MCF 10A (cell line): ENCODE data around the gene NEDD8. TPM values are rescaled to one million over a fixed set of nuclear protein-coding genes. Genes with fewer than 3 reads are reported as not detected.

Experiments used
- BruUV-seq: library from RNA; stranded (reverse); fragments of 400-500 nt; replicated peaks from 2 replicates; lab custom pipeline; 2021; lab: Mats Ljungman, UMichigan
- CTCF ChIA-PET: fragments of 300-600 bp; sonication (Branson Sonifier 250); formaldehyde crosslinking; extraction: SDS; loops from one replicate; lab custom pipeline; 2021; ENCODE audit warnings: antibody characterized with exemption, inconsistent platforms; lab: Yijun Ruan, JAX
- POLR2A ChIA-PET: fragments of 300-600, 350-650 bp; sonication (Branson Sonifier 250); formaldehyde crosslinking; extraction: SDS; loops from one replicate; lab custom pipeline; 2020; ENCODE audit warnings: antibody characterized with exemption, inconsistent platforms; lab: Yijun Ruan, JAX
- DNase-seq: peaks from one replicate; pipeline ENCODE4 v3.0.0-alpha.2; 2018; ENCODE audit not compliant: unreplicated experiment
- H3K27ac Mint-ChIP-seq: one replicate; pipeline ENCODE4 v1.8.0; 2022; ENCODE audit warnings: mild to moderate bottlenecking, low read depth, mixed read lengths; ENCODE audit not compliant: unreplicated experiment
- H3K27me3 Mint-ChIP-seq: one replicate; pipeline ENCODE4 v1.8.0; 2022; ENCODE audit warnings: mixed read lengths; ENCODE audit not compliant: insufficient read depth, unreplicated experiment
- H3K36me3 Mint-ChIP-seq: one replicate; pipeline ENCODE4 v1.8.0; 2022; ENCODE audit warnings: mild to moderate bottlenecking, moderate library complexity, mixed read lengths; ENCODE audit not compliant: insufficient read depth, unreplicated experiment
- H3K4me1 Mint-ChIP-seq: one replicate; pipeline ENCODE4 v1.8.0; 2022; ENCODE audit warnings: mixed read lengths; ENCODE audit not compliant: insufficient read depth, unreplicated experiment
- H3K4me3 Mint-ChIP-seq: one replicate; pipeline ENCODE4 v1.8.0; 2022; ENCODE audit warnings: mild to moderate bottlenecking, moderate library complexity, mixed read lengths; ENCODE audit not compliant: unreplicated experiment
- H3K9me3 Mint-ChIP-seq: one replicate; pipeline ENCODE4 v1.8.0; 2022; ENCODE audit warnings: mixed read lengths; ENCODE audit not compliant: unreplicated experiment
- intact Hi-C: fragments of 100-400 bp; cut with micrococcal nuclease; formaldehyde crosslinking; loops from 2 replicates; pipeline ENCODE4 v1.14.1; 2022
- total RNA-seq: library from RNA; stranded (reverse); gene quantifications from 2 replicates; pipeline ENCODE4 v1.2.3, GENCODE V29; 2022
- TF ChIP-seq, protein P1 (sequence below): fragments of 200-600 bp; IDR thresholded peaks from one replicate; pipeline ENCODE4 v1.8.0; 2022; ENCODE audit warnings: antibody characterized with exemption, mild to moderate bottlenecking; ENCODE audit not compliant: unreplicated experiment

The NEDD8 gene
- total RNA-seq, 1 experiment from 2014 or later, result 243 TPM

DNA sequence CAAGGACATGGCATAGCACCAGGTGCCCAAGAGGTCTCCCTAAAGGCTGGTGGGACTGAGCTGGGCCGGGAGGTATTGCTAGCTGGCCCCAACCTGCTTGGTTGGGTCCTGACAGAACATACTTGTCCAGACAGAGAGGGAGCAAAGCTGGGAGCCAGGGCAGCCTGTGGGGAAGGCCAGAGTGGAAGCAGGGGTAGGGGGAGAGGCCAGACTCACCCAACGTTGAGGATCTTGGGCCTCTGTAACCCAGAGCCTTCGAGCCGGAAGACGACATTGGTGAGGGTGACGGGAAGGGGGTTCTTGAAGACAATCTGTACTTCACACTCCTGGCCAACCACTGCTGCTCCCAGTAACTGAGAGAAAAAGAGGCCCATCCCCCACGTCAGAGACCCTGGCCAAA is 21.8 kb upstream of the NEDD8 start:
- Mint-ChIP-seq H3K27ac (peak overlapping the region; percentile 23), H3K27me3 (no peaks in the 10 kb centered on the region), H3K4me3 (no peak overlapping the region), H3K4me1 (peaks cover 14% of the 10 kb centered on the region), H3K9me3 (no peaks in the 10 kb centered on the region), H3K36me3 (peaks cover 27% of the 10 kb centered on the region)
- POLR2A ChIA-PET, result interaction anchor here (0.5 to 1.6 kb wide), 3 partner anchors 9 to 42 kb away, joined by 3 to 4 read pairs (median 3); partner anchors contain the start of gene TGM1
- CTCF ChIA-PET, result interaction anchor here (0.9 to 32.3 kb wide), 4 partner anchors 12 to 54 kb away, joined by 4 to 457 read pairs (median 204); partner anchors contain the start of genes CIDEB, DHRS1, NOP9 and TINF2
- intact Hi-C loops, result no loop called here
- BruUV-seq, result no TSS peak
- DNase-seq, result no peak
- TF ChIP-seq, protein P1, sequence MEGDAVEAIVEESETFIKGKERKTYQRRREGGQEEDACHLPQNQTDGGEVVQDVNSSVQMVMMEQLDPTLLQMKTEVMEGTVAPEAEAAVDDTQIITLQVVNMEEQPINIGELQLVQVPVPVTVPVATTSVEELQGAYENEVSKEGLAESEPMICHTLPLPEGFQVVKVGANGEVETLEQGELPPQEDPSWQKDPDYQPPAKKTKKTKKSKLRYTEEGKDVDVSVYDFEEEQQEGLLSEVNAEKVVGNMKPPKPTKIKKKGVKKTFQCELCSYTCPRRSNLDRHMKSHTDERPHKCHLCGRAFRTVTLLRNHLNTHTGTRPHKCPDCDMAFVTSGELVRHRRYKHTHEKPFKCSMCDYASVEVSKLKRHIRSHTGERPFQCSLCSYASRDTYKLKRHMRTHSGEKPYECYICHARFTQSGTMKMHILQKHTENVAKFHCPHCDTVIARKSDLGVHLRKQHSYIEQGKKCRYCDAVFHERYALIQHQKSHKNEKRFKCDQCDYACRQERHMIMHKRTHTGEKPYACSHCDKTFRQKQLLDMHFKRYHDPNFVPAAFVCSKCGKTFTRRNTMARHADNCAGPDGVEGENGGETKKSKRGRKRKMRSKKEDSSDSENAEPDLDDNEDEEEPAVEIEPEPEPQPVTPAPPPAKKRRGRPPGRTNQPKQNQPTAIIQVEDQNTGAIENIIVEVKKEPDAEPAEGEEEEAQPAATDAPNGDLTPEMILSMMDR, result no peak

GRCh38 chr14:24252289-24253124 is 20.3 kb upstream of the NEDD8 start:
- H3K9me3 Mint-ChIP-seq, result no peaks in the 10 kb centered on the region
- H3K27me3 Mint-ChIP-seq, result no peaks in the 10 kb centered on the region
- DNase-seq, result no peak
- H3K4me3 Mint-ChIP-seq, result no peak overlapping the region
- no TSS peak for BruUV-seq
- peaks cover 27% of the 10 kb centered on the region for H3K36me3 Mint-ChIP-seq
- H3K27ac Mint-ChIP-seq, result no peak overlapping the region
- TF ChIP-seq, protein P1, result no peak
- ChIA-PET CTCF (interaction anchor here (0.6 to 32.3 kb wide), 8 partner anchors 11 to 80 kb away, joined by 4 to 457 read pairs (median 12); partner anchors contain the start of genes CIDEB, RABGGTA and TINF2), POLR2A (interaction anchor here (0.6 to 2.3 kb wide), 4 partner anchors 10 to 45 kb away, joined by 3 to 18 read pairs (median 4); partner anchors contain the start of genes TGM1 and TINF2)
- intact Hi-C loops, result no loop called here
- H3K4me1 Mint-ChIP-seq, result peaks cover 10% of the 10 kb centered on the region

DNA sequence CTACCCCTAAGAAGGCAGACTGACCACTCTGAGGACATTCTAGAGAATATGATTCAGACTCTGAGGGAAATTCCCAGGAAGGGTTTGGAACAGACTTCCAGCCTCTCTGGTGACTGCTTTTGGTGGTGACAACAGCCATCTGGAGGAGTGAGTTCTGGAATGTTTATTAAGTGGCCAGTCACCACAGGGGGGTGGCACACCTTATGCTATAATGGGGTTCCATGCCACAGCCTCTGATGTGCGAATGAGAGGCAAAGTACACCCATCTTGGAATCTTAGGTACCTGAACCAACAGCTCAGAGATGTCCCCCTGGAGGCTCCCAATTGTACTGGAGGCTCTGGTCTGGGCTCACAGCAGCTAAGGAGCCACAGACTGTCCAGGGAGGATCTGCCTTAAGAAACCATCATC is 19.7 kb upstream of the NEDD8 start:
- peaks cover 7% of the 10 kb centered on the region for H3K4me1 Mint-ChIP-seq
- H3K9me3 Mint-ChIP-seq, result no peaks in the 10 kb centered on the region
- DNase-seq, result no peak
- ChIA-PET CTCF (interaction anchor here (0.6 to 32.3 kb wide), 8 partner anchors 10 to 83 kb away, joined by 3 to 457 read pairs (median 12); partner anchors contain the start of genes ADCY4, CIDEB, RABGGTA and TINF2), POLR2A (interaction anchor here (1.3 to 2.3 kb wide), 3 partner anchors 10 to 47 kb away, joined by 3 to 18 read pairs (median 5); partner anchors contain the start of gene TINF2)
- no peaks in the 10 kb centered on the region for H3K27me3 Mint-ChIP-seq
- no peak overlapping the region for H3K4me3 Mint-ChIP-seq
- TF ChIP-seq, protein P1, result no peak
- H3K27ac Mint-ChIP-seq, result no peak overlapping the region
- BruUV-seq, result no TSS peak
- intact Hi-C loops, result no loop called here
- peaks cover 20% of the 10 kb centered on the region for H3K36me3 Mint-ChIP-seq

DNA sequence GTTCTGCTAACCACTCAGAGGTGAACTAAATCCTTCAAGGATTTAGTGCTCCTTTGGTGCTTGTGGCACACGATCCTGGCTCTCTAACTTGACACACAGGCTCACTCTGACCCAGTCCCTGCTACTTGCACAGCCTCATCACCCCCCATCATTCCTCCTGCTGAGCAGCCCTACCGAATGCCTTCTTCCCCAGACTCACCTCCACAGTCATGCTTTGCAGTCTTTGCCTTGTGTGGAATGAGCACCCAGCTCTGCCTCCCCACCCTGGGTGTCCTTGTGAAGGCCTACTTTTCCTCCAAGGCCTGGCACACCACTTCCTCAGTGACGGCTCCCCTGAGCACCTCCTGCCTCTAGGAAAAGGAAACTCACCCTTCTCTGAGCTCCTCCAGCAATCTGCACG is 18.2 kb upstream of the NEDD8 start:
- no peak overlapping the region for H3K4me3 Mint-ChIP-seq
- no peaks in the 10 kb centered on the region for H3K27me3 Mint-ChIP-seq
- CTCF ChIA-PET, result interaction anchor here (0.6 to 32.3 kb wide), 6 partner anchors 8 to 186 kb away, joined by 3 to 457 read pairs (median 15); partner anchors contain the start of genes CIDEB and TINF2
- H3K36me3 Mint-ChIP-seq, result peaks cover 11% of the 10 kb centered on the region
- BruUV-seq, result no TSS peak
- DNase-seq, result no peak
- peak overlapping the region; percentile 24 for H3K27ac Mint-ChIP-seq
- peaks cover 6% of the 10 kb centered on the region for H3K4me1 Mint-ChIP-seq
- H3K9me3 Mint-ChIP-seq, result no peaks in the 10 kb centered on the region
- POLR2A ChIA-PET, result interaction anchor here (0.9 to 2.3 kb wide), 4 partner anchors 8 to 48 kb away, joined by 3 to 18 read pairs (median 6); partner anchors contain the start of gene TINF2
- TF ChIP-seq, protein P1, result no peak
- intact Hi-C loops, result no loop called here
